Stimulated activated CD8-positive, alpha-beta memory T cell treated with anti-CD3 and anti-CD28 coated beads, Interleukin-4, amount 100 ng/mL, for 48 hours (primary cell): ENCODE data around the gene RABEP1.
"Not testable (repeated sequence)": the region's sequence is repeated elsewhere in the genome, so short reads cannot be mapped to it uniquely, and the experiment has no call there.

Source experiments
- DNase-seq: peaks from one replicate; pipeline ENCODE4 v3.0.0-alpha.2; 2020

The RABEP1 gene

GRCh38 chr17:5430413-5430999 lies 148.4 kb downstream of the RABEP1 start:
- DNase-seq, result no peak

GRCh38 chr17:5431234-5431633 lies 149.2 kb downstream of the RABEP1 start:
- DNase-seq, result not testable (repeated sequence)

- DNase-seq, result no peak
Observed at GRCh38 chr17:5431949-5432556, 150.0 kb downstream of the RABEP1 start.

- DNase-seq, result no peak
Observed at GRCh38 chr17:5434984-5435383, 152.9 kb downstream of the RABEP1 start.
